K562 (cell line): Measurements from ENCODE around the gene MITD1. TPM values are rescaled to one million over a fixed set of nuclear protein-coding genes. Genes with fewer than 3 reads are reported as not detected.

Source experiments
- BCLAF1 ChIP-seq, 2 experiments: fragments of 450-650 bp in 1 of 2; IDR thresholded peaks; 2 replicates each; pipeline ENCODE4 v1.6.1; 2011 to 2017; ENCODE audit warnings: low read depth in 2 of 2, antibody characterized with exemption in 1 of 2, borderline replicate concordance in 1 of 2, low read length in 1 of 2, mild to moderate bottlenecking in 1 of 2, mixed read lengths in 1 of 2; ENCODE audit not compliant: control insufficient read depth in 1 of 2
- CBFA2T2 ChIP-seq: fragments of 450-650 bp; conservative IDR thresholded peaks from 2 replicates; pipeline ENCODE4 v1.6.1; 2017; ENCODE audit warnings: mild to moderate bottlenecking
- CHAMP1 ChIP-seq: fragments of 450-650 bp; IDR thresholded peaks from 2 replicates; pipeline ENCODE4 v1.6.1; 2016; ENCODE audit warnings: mild to moderate bottlenecking
- E2F3 ChIP-seq: fragments of 250-450 bp; sonication (Bioruptor Pico); IDR thresholded peaks from 2 replicates; pipeline ENCODE4 v1.4.0; 2020; ENCODE audit warnings: mild to moderate bottlenecking
- EGR1 ChIP-seq: fragments of 450-650 bp; conservative IDR thresholded peaks from 2 replicates; pipeline ENCODE4 v1.6.1; 2017; ENCODE audit warnings: mild to moderate bottlenecking
- FOS ChIP-seq: IDR thresholded peaks from 3 replicates; pipeline ENCODE4 v1.6.1; 2011; ENCODE audit not compliant: insufficient read length; ENCODE audit errors: extremely low read depth
- FOXM1 ChIP-seq, 2 experiments: fragments of 450-650 bp in 1 of 2; sonication (generic) in 1 of 2; formaldehyde crosslinking in 1 of 2; IDR thresholded peaks; 2 replicates each; pipeline versions ENCODE4 v1.6.1 to v1.9.0; 2017 to 2022; ENCODE audit warnings: low read depth in 2 of 2, mild to moderate bottlenecking in 2 of 2, missing genetic modification reagents in 1 of 2, moderate library complexity in 1 of 2
- NFRKB ChIP-seq: fragments of 450-650 bp; IDR thresholded peaks from 2 replicates; pipeline ENCODE4 v1.6.1; 2016; ENCODE audit warnings: low read depth
- PHF21A ChIP-seq: fragments of 450-650 bp; IDR thresholded peaks from 2 replicates; pipeline ENCODE4 v1.6.1; 2017; ENCODE audit warnings: low read depth, borderline replicate concordance
- PHF8 ChIP-seq: fragments of 200-600 bp; sonication (generic); IDR thresholded peaks from 2 replicates; pipeline ENCODE4 v1.6.1; 2012; ENCODE audit warnings: mixed run types, mild to moderate bottlenecking, inconsistent platforms, low read length, moderate library complexity, borderline replicate concordance
- RBBP5 ChIP-seq: fragments of 200-600 bp; sonication (generic); IDR thresholded peaks from 2 replicates; pipeline ENCODE4 v1.6.1; 2012; ENCODE audit warnings: borderline replicate concordance, mild to moderate bottlenecking, low read length, control low read depth, inconsistent platforms; ENCODE audit not compliant: insufficient read depth, poor library complexity, severe bottlenecking
- RNF219 ChIP-seq: fragments of 250-450 bp; sonication (Bioruptor Pico); IDR thresholded peaks from 2 replicates; pipeline ENCODE4 v1.5.0; 2022; ENCODE audit warnings: mild to moderate bottlenecking
- SMAD4 ChIP-seq: fragments of 250-450 bp; sonication (Bioruptor Pico); conservative IDR thresholded peaks from 2 replicates; pipeline ENCODE4 v1.8.0; 2021; ENCODE audit warnings: inconsistent platforms, mild to moderate bottlenecking, moderate library complexity
- SRSF7 ChIP-seq: fragments of 200-400 bp; formaldehyde crosslinking; optimal IDR thresholded peaks from 2 replicates; pipeline ENCODE3; 2017; ENCODE audit warnings: mild to moderate bottlenecking, low read depth, low read length
- TCF7 ChIP-seq: sonication (generic); IDR thresholded peaks from 2 replicates; pipeline ENCODE4 v1.6.1; 2016; ENCODE audit warnings: antibody characterized with exemption, borderline replicate concordance
- ZBTB17 ChIP-seq: fragments of 450-650 bp; formaldehyde crosslinking; IDR thresholded peaks from 2 replicates; pipeline ENCODE4 v1.4.0; 2020; ENCODE audit warnings: mild to moderate bottlenecking
- ZC3H11A ChIP-seq: IDR thresholded peaks from 2 replicates; pipeline ENCODE4 v1.6.1; 2012; ENCODE audit warnings: low read depth, low read length, improper control_type of control experiment
- ZNF121 ChIP-seq: sonication (generic); formaldehyde crosslinking; conservative IDR thresholded peaks from 2 replicates; pipeline ENCODE4 v1.8.0; 2022; ENCODE audit warnings: missing genetic modification reagents
- ZNF384 ChIP-seq: IDR thresholded peaks from 2 replicates; pipeline ENCODE4 v1.6.1; 2012; ENCODE audit warnings: low read depth, low read length, improper control_type of control experiment
- polyA plus RNA-seq, 8 experiments: library from polyadenylated mRNA; depleted of rRNA in 4 of 8; stranded (reverse) in 5 of 8; unstranded in 3 of 8; fragments of >200 nt; fragmentation: Nextera tagmentation in 2 of 8; fragmentation: Illumina TruSeq in 1 of 8; extraction: Ambion mirVana in 2 of 8; extraction: Trizol in 1 of 8; gene quantifications; 2 replicates each; pipeline versions ENCODE4 v1.2.1 to v1.2.3, GENCODE V29; 2011 to 2014; ENCODE audit warnings: inconsistent platforms in 1 of 8, missing spikeins in 1 of 8
- total RNA-seq, 7 experiments: library from RNA; depleted of rRNA in 6 of 7; stranded (reverse); fragments of >200 nt in 6 of 7; fragmentation: Illumina TruSeq in 2 of 7; extraction: Trizol in 2 of 7; gene quantifications; 2 replicates each; pipeline versions ENCODE4 v1.2.1 to v1.2.3, GENCODE V29; 2011 to 2021; ENCODE audit warnings: low replicate concordance in 1 of 7

The MITD1 gene
- total and polyA plus RNA-seq, 9 of the 15 experiments (the other 6 are each of a cell fraction or from before 2014, with no cell fraction given) = 19.6 to 71.8 (median 43.2) TPM

- TF ChIP-seq BCLAF1 (IDR thresholded peaks at IDR 0.05; ENCODE audit: borderline replicate concordance in 1 of 2, control insufficient read depth in 1 of 2, low read depth in 2 of 2, low read length in 1 of 2) = peak in 1 of 2 experiments; percentile 96; a peak in 3 of 4 replicates
- peak; percentile 70 for TF ChIP-seq CBFA2T2
- TF ChIP-seq ZNF384 = peak; percentile 22; the same call in 1 of the 2 replicates
- peak; percentile 92; the same call in 1 of the 2 replicates for TF ChIP-seq PHF8
- peak; percentile 63 for TF ChIP-seq CHAMP1
- TF ChIP-seq E2F3 (CRISPR knock-in tag) = no peak
- no peak for TF ChIP-seq RNF219 (CRISPR knock-in tag)
- peak; percentile 76; the same call in 1 of the 2 replicates for TF ChIP-seq SMAD4
- peak; percentile 77 for TF ChIP-seq NFRKB
- TF ChIP-seq PHF21A = 0 out of 2 replicates have a peak, but pooled peaks have one; percentile 28
- peak; percentile 87 for TF ChIP-seq EGR1
- 0 out of 2 replicates have a peak, but pooled peaks have one; percentile 48 for TF ChIP-seq ZBTB17 (CRISPR knock-in tag)
- no peak for TF ChIP-seq ZNF121 (CRISPR knock-in tag)
- peak; percentile 30; the same call in 1 of the 2 replicates for TF ChIP-seq FOXM1 (IDR thresholded peaks at IDR 0.05; ENCODE audit: low read depth)
- no peak for TF ChIP-seq FOXM1 (CRISPR knock-in tag; IDR thresholded peaks at IDR 0.05; ENCODE audit: low read depth)
- TF ChIP-seq FOS = no peak
- peak; percentile 94; the same call in 1 of the 2 replicates for TF ChIP-seq ZC3H11A
- TF ChIP-seq SRSF7 = no peak
- peak; percentile 94 for TF ChIP-seq RBBP5
- peak; percentile 81; the same call in 1 of the 2 replicates for TF ChIP-seq TCF7
Observed at GRCh38 chr2:99180755-99181623, at the start of gene MITD1, which contains the start of gene MRPL30 (continued).
